Mesendoderm (in vitro differentiated cells): Measurements from ENCODE around the gene PUS1.

Experiments used
- DNase-seq: peaks from one replicate; pipeline ENCODE4 v3.0.0; 2013
- H2AK5ac ChIP-seq: 2 replicates; pipeline ENCODE4 v1.6.1; 2013; ENCODE audit warnings: low read length, inconsistent platforms
- H2BK120ac ChIP-seq: 2 replicates; pipeline ENCODE4 v1.6.1; 2013; ENCODE audit warnings: low read depth, mild to moderate bottlenecking, low read length, moderate library complexity, mixed read lengths
- H2BK15ac ChIP-seq: replicated peaks from 2 replicates; pipeline ENCODE4 v1.6.1; 2013; ENCODE audit warnings: low read depth, mild to moderate bottlenecking, moderate library complexity
- H2BK5ac ChIP-seq: 2 replicates; pipeline ENCODE4 v1.6.1; 2013; ENCODE audit warnings: low read length, inconsistent platforms
- H3K18ac ChIP-seq: 2 replicates; pipeline ENCODE4 v1.6.1; 2013; ENCODE audit warnings: mild to moderate bottlenecking, low read length, mixed read lengths
- H3K23ac ChIP-seq: one replicate; pipeline ENCODE4 v1.6.1; 2013; ENCODE audit warnings: low read length
- H3K27ac ChIP-seq: 2 replicates; pipeline ENCODE4 v1.5.1; 2013; ENCODE audit warnings: low read depth, mild to moderate bottlenecking, inconsistent platforms, low read length, moderate library complexity
- H3K27me3 ChIP-seq: 2 replicates; pipeline ENCODE4 v1.6.1; 2013; ENCODE audit warnings: low read length, control low read depth, mild to moderate bottlenecking, inconsistent platforms; ENCODE audit not compliant: insufficient read depth, poor library complexity
- H3K36me3 ChIP-seq: 2 replicates; pipeline ENCODE4 v1.6.1; 2013; ENCODE audit warnings: low read length, inconsistent platforms; ENCODE audit not compliant: control insufficient read depth, insufficient read depth
- H3K4ac ChIP-seq: one replicate; pipeline ENCODE4 v1.6.1; 2013; ENCODE audit warnings: low read depth, mild to moderate bottlenecking, low read length, moderate library complexity
- H3K4me1 ChIP-seq: 2 replicates; pipeline ENCODE4 v1.6.1; 2013; ENCODE audit warnings: low read depth, low read length, inconsistent platforms; ENCODE audit not compliant: control insufficient read depth
- H3K4me2 ChIP-seq: 2 replicates; pipeline ENCODE4 v1.6.1; 2013; ENCODE audit warnings: low read length
- H3K4me3 ChIP-seq: 2 replicates; pipeline ENCODE4 v1.5.1; 2013; ENCODE audit warnings: mild to moderate bottlenecking, low read length
- H3K56ac ChIP-seq: one replicate; pipeline ENCODE4 v1.6.1; 2013; ENCODE audit warnings: low read length
- H3K79me1 ChIP-seq: 2 replicates; pipeline ENCODE4 v1.6.1; 2013; ENCODE audit warnings: low read length, inconsistent platforms
- H3K79me2 ChIP-seq: 2 replicates; pipeline ENCODE4 v1.6.1; 2013; ENCODE audit warnings: mild to moderate bottlenecking, low read length; ENCODE audit not compliant: control insufficient read depth, insufficient read depth
- H3K9ac ChIP-seq: 2 replicates; pipeline ENCODE4 v1.6.1; 2013; ENCODE audit warnings: low read length, inconsistent platforms
- H4K5ac ChIP-seq: one replicate; pipeline ENCODE4 v1.6.1; 2013; ENCODE audit warnings: low read length
- H4K8ac ChIP-seq: one replicate; pipeline ENCODE4 v1.6.1; 2013; ENCODE audit warnings: low read depth, mild to moderate bottlenecking, control low read depth, low read length, moderate library complexity
- WGBS: extraction: QIAGEN DNeasy Blood & Tissue Kit; methylation state at CpG from one replicate; pipeline ENCODE4 v1.1.7; 2013; ENCODE audit warnings: low lambda C conversion rate, missing lambda C conversion rate; ENCODE audit not compliant: insufficient coverage; ENCODE audit errors: extremely low coverage; 5-methylcytosine and 5-hydroxymethylcytosine counted together

Gene PUS1

DNA sequence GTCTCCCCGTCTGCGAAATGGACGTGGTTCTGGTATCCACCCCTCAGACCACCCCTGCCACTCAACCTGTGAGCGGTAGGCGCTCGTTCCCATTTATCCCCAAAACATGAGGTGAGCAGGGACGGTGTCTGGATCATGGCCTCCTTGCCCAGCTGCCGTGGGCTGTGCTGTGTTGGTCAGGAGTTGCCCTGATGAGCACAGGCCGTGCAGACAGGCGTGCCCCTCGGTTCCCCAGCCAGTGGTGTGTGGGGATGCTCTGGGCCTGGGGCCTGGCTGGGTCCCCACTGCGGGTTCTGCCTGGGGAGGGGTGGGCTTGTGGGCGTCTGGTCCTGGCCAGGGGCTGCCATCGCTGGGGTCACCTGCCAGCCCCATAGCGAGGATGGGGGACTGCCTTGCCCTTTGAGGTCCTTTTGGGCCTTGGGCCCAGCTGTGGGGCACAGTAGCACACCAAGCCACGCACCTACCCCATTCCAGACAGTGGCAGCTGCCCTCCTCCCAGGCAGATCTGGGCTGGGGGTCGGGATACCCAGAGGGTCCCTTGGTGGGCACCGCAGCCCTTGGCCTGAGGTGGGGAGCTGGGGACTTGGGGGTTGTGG lies 11.3 kb upstream of the PUS1 start:
- Histone ChIP-seq H3K79me2 (no peaks in the 10 kb centered on the region), H2AK5ac (no peak overlapping the region), H3K23ac (no peak overlapping the region), H3K36me3 (peaks cover 4% of the 10 kb centered on the region), H3K4me1 (no peaks in the 10 kb centered on the region), H4K8ac (no peak overlapping the region), H3K56ac (no peak overlapping the region), H2BK15ac (no peak overlapping the region), H3K4ac (no peak overlapping the region), H3K18ac (no peak overlapping the region), H2BK120ac (no peak overlapping the region), H3K4me2 (no peak overlapping the region), H3K27me3 (no peaks in the 10 kb centered on the region), H3K4me3 (no peak overlapping the region), H3K27ac (no peak overlapping the region), H3K9ac (no peak overlapping the region), H2BK5ac (no peak overlapping the region), H3K79me1 (no peaks in the 10 kb centered on the region), H4K5ac (no peak overlapping the region)
- no CpG with 5 or more reads among the region's 18 CpGs for WGBS
- no peak for DNase-seq

DNA sequence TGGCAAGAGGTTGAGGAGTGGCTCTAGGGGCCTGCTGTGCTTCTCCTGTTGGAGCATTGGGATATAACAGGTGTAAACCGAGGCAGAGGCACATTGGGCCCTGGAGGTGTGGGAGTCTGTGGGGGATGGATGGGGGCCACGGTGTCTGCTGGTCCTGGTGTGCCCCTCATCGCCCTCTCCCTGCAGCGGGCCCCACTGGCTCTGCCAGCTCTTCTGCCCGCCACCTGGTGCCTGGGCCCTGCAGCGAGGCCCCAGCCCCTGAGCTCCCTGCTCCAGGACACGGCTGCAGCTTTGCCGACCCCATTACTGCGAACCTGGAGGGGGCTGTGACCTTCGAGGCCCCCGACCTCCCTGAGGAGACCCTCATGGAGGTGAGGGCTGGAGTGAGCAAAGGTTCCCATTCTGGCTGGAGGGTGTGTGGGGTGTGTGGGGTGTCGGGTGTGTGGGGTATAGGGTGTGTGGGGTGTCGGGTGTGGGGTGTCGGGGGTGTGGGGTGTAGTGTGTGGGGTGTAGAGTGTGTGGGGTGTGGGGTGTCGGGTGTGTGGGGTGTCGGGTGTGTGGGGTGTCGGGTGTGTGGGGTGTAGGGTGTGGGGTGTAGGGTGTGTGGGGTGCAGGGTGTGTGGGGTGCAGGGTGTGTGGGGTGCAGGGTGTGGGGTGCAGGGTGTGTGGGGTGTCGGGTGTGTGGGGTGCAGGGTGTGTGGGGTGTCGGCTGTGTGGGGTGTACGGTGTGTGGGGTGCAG lies 10.6 kb upstream of the PUS1 start:
- Histone ChIP-seq H2AK5ac (no peak overlapping the region), H3K4me1 (no peaks in the 10 kb centered on the region), H2BK5ac (no peak overlapping the region), H3K4me3 (no peak overlapping the region), H3K4ac (no peak overlapping the region), H3K56ac (no peak overlapping the region), H3K23ac (no peak overlapping the region), H3K27me3 (no peaks in the 10 kb centered on the region), H3K4me2 (no peak overlapping the region), H4K8ac (no peak overlapping the region), H2BK15ac (no peak overlapping the region), H2BK120ac (no peak overlapping the region), H3K36me3 (peaks cover 4% of the 10 kb centered on the region), H3K18ac (no peak overlapping the region), H3K9ac (no peak overlapping the region), H3K79me2 (no peaks in the 10 kb centered on the region), H4K5ac (no peak overlapping the region), H3K79me1 (no peaks in the 10 kb centered on the region), H3K27ac (no peak overlapping the region)
- no peak for DNase-seq
- 82% methylated on average over 3 of the region's 20 CpGs for WGBS

DNA sequence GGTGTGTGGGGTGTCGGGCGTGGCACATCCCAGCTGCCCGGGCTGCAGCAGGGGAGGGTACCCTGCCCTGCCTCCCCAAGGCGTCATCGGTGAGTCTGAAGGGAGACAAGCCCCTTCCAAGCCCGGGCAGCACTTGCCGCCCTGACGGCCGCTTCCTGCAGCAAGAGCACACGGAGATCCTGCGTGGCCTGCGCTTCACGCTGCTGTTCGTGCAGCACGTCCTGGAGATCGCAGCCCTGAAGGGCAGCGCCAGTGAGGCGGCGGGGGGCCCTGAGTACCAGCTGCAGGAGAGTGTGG lies 10.1 kb upstream of the PUS1 start:
- Histone ChIP-seq H4K8ac (no peak overlapping the region), H3K27ac (no peak overlapping the region), H3K27me3 (no peaks in the 10 kb centered on the region), H3K23ac (no peak overlapping the region), H3K79me1 (no peaks in the 10 kb centered on the region), H2BK5ac (no peak overlapping the region), H2AK5ac (no peak overlapping the region), H3K36me3 (peaks cover 4% of the 10 kb centered on the region), H2BK15ac (no peak overlapping the region), H3K9ac (no peak overlapping the region), H3K56ac (no peak overlapping the region), H3K4me3 (no peak overlapping the region), H3K4ac (no peak overlapping the region), H2BK120ac (no peak overlapping the region), H3K4me2 (no peak overlapping the region), H3K79me2 (no peaks in the 10 kb centered on the region), H3K18ac (no peak overlapping the region), H3K4me1 (no peaks in the 10 kb centered on the region), H4K5ac (no peak overlapping the region)
- no peak for DNase-seq
- no CpG with 5 or more reads among the region's 19 CpGs for WGBS

DNA sequence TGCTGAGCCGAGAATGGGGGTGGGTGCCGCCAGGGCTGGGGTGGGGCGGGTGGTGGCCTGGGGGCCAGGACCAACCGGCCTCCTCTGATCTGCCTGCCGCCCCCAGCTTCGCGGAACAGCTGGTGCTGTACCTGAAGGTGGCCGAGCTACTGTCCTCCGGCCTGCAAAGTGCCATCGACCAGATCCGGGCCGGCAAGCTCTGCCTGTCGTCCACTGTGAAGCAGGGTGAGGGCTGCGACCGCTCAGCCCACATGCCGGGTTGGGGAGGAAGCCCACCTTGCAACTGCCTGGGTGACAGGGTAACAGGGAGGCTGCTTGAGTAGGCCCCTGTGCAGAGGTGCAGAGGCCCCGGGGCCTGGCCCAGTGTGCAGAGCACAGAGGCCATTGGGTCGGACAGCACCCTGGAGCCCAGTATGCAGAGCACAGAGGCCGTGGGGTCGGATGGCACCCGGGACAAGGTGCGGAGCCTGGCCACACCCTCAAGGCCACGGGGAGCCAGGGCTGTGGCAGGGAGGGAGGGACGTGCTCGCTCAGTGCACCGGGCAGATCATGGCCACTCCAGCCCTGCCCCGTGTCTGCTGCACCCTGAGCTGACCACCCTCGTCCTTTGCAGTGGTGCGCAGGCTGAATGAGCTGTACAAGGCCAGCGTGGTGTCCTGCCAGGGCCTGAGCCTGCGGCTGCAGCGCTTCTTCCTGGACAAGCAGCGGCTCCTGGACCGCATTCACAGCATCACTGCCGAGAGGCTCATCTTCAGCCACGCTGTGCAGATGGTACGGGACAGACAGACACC lies 9.5 kb upstream of the PUS1 start:
- no peak overlapping the region for H3K23ac ChIP-seq
- no peak overlapping the region for H2BK5ac ChIP-seq
- H2BK120ac ChIP-seq: no peak overlapping the region
- H2BK15ac ChIP-seq: no peak overlapping the region
- H3K27me3 ChIP-seq: no peaks in the 10 kb centered on the region
- H3K36me3 ChIP-seq: peaks cover 2% of the 10 kb centered on the region
- H3K56ac ChIP-seq: no peak overlapping the region
- no peak overlapping the region for H2AK5ac ChIP-seq
- no peak overlapping the region for H3K27ac ChIP-seq
- H3K79me2 ChIP-seq: no peaks in the 10 kb centered on the region
- H3K4me3 ChIP-seq: no peak overlapping the region
- no peak overlapping the region for H4K5ac ChIP-seq
- H3K79me1 ChIP-seq: no peaks in the 10 kb centered on the region
- no peak overlapping the region for H3K9ac ChIP-seq
- no CpG with 5 or more reads among the region's 37 CpGs for WGBS
- H3K4me1 ChIP-seq: no peaks in the 10 kb centered on the region
- no peak for DNase-seq
- H4K8ac ChIP-seq: no peak overlapping the region
- H3K4ac ChIP-seq: no peak overlapping the region
- no peak overlapping the region for H3K4me2 ChIP-seq
- H3K18ac ChIP-seq: no peak overlapping the region

DNA sequence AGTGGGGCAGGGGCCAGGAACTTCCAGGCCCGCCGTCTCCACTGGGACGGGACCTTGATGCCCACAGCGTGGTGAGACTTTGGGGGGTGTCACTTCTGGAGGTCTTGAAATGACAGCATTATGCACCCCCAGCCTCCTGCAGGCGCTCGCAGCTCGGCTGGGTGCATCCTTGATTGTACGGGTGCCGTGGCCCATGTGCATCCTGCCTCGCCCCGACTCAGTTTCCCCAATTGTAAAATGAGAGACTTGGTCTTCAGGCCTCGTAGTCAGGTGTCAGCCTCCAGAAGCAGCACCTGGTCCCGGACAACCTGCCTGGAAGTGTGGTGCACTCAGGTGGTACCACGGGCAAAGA lies 8.9 kb upstream of the PUS1 start:
- Histone ChIP-seq H3K27me3 (no peaks in the 10 kb centered on the region), H3K23ac (no peak overlapping the region), H3K18ac (no peak overlapping the region), H3K4me2 (no peak overlapping the region), H3K36me3 (peaks cover 2% of the 10 kb centered on the region), H4K5ac (no peak overlapping the region), H3K79me2 (no peaks in the 10 kb centered on the region), H2BK15ac (no peak overlapping the region), H3K9ac (no peak overlapping the region), H3K4me1 (no peaks in the 10 kb centered on the region), H3K27ac (no peak overlapping the region), H2AK5ac (no peak overlapping the region), H4K8ac (no peak overlapping the region), H2BK120ac (no peak overlapping the region), H3K4ac (no peak overlapping the region), H3K79me1 (no peaks in the 10 kb centered on the region), H2BK5ac (no peak overlapping the region), H3K56ac (no peak overlapping the region), H3K4me3 (no peak overlapping the region)
- no CpG with 5 or more reads among the region's 14 CpGs for WGBS
- no peak for DNase-seq
